Measurements from ENCODE around the gene BHLHE23.
"Not testable (repeated sequence)": the region's sequence is repeated elsewhere in the genome, so short reads cannot be mapped to it uniquely, and the experiment has no call there.

BHLHE23 gene

DNA sequence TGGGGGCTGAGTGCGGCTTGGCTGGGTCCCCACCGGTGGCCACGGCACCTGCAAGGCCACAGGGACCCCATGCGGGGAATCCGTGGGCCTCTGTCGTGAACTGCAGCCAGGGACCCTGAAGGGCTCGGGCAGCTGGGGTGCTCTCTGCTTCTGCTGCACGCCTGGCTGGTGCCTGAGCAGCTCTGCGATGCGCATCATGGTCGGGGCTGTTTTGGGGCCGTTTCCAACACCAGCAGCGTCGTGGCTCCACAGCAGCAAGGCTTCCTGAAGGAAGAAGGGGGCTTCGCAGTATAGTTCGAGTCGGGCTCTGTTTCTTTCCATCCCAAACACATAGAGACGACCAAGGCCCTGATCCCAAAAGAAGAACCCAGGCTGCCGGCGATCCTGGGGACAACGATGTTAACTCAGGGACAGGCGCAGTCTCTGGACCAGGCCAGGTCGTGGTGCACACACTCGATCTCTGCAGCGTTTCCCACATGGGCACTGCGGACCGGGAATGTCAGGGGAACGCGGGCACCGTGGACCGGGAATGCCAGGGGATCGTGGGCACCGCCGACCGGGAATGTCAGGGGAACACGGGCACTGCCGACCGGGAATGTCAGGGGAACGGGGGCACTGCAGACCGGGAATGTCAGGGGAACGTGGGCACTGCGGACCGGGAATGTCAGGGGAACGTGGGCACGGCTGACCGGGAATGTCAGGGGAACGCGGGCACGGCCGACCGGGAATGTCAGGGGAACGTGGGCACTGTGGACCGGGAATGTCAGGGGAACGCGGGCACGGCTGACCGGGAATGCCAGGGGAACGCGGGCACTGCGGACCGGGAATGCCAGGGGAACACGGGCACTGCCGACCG, 36.8 kb upstream of the BHLHE23 start:
- DNase-seq (ENCODE audit: low read depth): no peak

DNA sequence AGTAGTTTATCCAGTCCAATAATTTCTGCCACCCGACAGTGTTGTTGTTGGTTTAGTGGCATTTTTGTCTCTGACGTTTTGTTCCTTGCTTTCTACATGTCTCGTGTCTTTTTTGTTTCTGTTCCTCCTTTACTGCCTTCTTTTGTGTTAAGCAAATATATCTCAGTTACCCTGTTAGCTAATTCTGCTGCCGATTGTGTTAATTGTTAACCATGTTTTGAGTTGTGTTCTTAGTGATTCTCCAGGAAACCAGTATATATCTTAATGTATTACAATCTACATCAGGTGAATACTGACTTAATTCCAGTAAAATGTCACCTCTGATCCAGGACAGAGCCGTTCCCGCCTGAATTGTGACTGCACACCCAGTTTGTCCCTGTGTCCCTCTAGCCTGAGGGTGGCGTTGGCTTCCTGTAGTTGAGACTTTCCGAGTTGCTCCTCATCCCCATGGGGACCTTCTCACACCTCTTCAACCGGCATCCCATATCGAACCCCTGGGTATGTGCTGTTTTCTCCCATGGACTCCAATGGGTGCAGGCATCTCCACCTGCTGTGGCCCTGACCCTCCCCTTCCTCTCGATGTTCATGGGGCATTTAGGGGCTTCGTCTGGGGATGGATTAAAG, 35.8 kb upstream of the BHLHE23 start:
- no peak for DNase-seq (ENCODE audit: low read depth)

DNA sequence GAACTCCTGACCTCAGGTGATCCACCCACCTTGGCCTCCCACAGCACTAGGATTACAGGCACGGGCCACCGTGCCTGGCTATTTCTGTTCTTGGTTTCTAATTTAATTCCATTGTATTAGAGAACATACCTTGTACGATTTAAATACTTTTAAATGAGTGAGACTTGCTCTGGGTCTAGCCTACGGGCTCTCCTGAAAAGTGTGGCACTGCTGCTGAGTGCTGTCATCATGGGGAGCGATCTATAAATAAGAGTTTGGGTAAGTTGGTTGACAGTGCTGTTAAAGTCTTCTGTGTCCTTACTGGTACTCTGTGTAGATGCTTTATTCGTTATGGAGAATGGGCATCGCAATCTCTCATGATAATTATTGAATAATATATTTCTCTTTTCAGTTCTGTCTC, 35.0 kb upstream of the BHLHE23 start:
- DNase-seq (ENCODE audit: low read depth): no peak

DNA sequence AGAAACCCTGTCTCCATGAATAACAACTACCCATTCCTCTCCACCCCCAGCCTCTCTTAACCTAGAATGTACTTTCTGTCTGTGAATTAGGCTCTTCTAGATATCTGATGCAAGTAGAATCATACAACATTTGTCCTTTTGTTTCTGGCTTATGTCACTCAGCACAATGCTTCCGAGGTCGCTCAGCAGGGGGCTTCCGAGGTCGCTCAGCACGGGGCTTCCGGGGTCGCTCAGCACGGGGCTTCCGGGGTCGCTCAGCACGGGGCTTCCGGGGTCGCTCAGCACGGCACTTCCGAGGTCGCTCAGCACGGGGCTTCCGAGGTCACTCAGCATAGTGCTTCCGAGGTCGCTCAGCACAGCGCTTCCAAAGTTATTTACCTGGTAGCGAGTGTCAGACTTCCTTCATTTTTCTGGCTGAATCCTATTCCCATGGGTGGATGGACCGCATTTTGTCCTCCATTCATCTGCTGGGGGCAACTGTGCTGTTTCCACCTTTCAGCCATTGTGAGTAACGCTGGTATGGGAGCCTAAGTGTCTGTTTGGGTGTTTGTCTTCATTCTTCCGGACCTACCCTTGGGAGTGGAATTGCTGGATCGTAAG, 31.0 kb upstream of the BHLHE23 start:
- no peak for DNase-seq (ENCODE audit: low read depth)

DNA sequence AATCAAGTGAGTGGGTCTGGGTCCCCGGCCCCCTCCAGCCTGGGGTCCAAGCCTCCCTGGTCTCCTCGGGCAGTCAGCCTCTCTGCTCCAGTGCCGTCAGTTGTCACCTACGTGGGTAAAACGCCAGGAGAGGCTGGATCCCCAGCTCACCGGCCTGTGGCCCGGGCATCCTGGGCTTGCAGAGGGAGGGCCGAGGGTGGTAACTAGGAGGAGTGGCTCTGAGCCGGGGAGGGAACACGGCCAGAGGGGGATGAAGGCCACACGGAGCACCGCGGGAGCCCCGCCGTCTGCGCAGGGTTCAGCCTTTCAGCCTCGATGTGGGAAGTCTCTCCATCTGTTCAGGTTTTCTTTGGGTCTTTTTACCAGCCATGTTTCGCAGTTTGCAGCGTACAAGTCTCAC, 29.5 kb upstream of the BHLHE23 start:
- no peak for DNase-seq (ENCODE audit: low read depth)

DNA sequence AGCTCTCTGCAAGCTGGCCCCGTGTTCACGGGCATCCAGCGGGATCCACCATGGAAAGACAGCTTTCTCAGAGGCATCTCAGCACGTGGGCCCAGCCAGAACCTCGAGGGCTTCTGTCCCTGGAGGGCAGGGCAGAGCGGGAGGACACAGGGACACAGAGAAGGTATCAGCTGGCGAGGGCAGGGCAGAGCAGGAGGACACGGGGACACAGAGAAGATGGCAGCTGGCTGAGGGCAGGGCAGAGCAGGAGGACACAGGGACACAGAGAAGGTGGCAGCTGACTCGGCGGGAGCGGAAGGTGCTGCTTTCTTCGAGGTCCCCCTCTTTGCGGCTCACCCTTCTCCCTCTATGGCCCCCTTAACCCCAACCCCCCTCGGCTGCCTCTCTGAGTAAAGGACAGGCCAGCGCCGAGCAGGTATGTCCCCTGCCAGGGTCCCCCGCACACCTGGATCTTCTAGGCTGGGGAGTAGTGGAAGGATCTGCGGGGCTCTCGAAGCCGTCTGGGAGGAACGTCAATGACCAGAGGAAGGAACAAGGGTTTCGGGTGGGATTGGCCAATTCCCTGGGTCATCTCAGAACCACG, 28.9 kb upstream of the BHLHE23 start:
- DNase-seq (ENCODE audit: low read depth): no peak

DNA sequence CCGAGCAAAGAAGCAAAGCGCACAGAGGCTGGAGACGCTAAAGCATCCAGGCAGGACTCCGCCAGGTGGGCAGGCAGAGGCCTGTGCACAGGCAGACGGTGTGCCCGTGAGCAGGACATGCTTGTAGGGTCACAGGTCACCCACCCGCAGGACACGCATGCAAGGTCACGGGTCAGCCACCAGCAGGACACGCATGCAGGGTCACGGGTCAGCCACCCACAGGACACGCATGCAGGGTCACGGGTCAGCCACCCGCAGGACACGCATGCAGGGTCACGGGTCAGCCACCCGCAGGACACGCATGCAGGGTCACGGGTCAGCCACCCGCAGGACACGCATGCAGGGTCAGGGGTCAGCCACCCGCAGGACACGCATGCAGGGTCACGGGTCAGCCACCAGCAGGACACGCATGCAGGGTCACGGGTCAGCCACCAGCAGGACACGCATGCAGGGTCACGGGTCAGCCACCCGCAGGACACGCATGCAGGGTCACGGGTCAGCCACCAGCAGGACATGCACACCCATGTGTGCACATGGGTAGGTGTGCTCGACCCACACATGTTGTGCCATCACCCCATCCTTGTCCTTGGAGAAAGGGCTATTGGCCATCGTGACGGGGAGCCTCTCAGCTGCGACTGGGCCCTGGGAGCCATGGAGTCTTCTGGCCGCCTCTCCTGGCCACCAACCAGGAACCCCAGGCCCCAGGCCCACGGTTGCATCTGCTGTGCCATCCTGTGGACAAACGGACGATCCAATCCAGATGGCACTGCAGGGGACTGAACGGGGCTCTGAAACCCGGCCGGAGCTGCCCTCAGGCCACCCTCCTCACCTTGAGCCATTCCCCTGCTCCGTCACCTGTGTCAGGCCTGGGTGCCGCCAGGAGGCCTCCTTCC, 28.2 kb upstream of the BHLHE23 start:
- DNase-seq (ENCODE audit: low read depth): not testable (repeated sequence)

DNA sequence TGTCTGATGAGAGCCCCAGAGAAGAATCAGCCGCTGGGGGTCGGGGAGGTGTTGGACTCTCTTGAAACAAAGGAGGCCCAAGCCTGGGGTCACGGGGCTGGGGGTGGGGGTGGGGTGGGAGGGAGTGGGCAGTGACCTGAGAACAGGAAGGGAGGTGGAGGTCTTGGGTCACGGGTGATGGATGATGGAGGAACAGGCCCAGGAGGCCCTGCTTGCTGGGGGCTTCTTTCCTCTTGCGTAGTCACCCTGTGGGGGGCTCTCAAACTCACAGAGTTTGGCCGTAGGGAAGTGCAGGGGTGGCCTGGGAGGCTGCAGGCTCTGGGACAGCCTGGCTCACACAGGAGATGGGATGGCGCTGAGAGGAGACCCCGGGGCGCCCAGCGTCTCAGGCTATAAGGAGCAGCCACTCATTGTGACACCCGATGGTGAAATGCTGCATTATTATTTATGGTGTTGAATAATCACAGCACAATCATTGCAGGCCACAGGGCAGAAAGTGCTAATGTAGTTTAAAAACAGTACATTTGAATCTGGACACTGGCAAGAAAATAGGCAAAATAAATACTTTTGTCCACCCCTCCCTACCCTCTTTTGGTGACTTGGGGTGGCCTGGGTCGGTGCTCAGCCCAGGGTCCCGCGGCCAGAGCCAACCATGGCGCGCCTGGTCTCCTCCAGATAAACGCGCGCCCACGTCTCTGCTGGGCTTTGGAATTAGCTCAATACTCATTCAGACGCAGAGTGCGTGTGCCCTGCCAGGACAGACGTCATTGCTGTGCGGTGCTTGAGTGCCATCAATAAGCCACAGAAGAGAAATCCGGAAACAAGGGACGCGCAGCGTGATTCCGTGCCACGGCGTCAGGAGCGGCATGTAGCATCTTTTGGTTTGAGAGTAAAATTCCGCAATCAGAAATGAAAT, 27.3 kb upstream of the BHLHE23 start:
- no peak for DNase-seq (ENCODE audit: low read depth)

DNA sequence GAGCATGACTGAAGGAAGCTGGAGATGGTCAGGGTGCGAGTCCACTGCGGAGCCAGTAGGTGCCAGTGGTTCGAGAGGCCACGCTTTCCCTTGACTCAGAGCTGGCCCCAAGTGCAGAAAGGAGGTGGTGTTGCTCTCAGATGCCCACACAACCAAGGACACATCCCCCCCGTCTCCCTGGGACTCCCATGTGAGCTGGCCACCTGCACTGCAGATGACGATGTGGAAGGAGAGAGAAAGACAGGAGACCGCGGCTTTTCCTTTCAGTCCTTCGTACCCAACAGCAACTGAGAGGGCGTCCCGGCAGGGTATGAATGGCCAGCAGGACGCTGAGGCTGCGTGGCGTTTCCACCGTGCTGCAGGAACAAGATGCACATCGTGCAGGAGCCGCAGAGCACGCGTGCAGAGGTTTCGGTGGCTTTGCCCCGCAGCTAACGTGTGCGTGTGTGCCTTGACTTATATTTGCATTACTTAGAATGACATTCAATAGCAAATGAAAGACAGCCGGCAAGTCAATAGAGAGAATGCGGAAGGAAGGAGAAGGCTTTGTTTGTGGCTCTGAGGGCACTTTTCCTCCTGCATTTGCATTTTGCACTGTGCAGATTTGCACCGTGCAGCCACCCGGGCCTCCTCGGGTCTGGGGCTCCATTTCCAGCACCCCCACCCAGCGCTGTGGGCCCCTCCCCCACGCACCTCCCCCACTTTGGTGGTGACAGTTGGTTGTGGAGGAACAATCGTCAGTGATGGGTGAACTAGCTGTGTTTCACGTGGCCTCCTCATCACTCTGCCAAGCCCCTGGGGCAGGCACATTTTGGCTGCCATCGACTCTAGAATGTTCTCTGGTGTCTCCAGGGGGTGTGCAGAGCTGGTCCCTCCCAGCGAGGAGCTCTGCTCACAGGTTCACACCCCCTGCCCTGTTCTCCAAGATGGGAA, 26.4 kb upstream of the BHLHE23 start:
- DNase-seq (ENCODE audit: low read depth): no peak

DNA sequence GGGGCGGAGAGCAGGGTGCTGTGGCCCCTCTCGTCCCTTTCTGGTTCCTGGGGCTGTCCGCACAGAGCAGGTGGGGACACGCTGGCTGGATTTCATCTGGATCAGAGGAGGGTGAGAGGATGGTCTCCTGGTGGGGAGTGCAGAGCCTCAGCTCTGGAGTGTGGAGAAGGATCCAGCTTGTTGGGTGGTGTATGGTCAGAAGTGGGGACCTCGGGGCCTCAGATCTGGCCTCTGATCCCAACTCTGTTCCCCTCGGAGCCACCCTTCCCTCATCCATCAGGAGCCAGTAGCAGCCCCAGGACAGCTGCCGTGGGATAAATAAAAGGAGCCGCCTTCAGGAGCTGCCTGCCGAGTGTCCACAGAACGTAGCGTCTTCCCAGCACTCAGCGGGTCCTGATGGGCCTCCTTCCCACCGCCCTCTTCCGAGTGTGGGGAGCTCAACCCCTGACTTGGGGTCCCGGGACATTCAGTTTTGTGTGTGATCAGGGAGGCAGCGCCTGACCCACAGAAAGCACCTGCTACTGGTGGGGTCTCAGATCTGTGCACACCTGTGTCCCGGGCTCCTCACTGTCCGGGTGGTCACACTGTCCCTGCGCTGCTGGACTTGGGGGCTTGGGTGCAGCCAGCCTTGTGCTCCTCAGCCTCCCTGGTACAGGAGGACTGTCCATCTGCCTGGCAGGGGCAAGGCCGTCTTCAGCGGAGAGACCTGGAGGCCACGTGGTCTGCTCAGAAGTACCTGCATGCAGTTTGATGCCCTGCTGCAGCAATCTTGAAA, 25.4 kb upstream of the BHLHE23 start:
- DNase-seq (ENCODE audit: low read depth): no peak

DNA sequence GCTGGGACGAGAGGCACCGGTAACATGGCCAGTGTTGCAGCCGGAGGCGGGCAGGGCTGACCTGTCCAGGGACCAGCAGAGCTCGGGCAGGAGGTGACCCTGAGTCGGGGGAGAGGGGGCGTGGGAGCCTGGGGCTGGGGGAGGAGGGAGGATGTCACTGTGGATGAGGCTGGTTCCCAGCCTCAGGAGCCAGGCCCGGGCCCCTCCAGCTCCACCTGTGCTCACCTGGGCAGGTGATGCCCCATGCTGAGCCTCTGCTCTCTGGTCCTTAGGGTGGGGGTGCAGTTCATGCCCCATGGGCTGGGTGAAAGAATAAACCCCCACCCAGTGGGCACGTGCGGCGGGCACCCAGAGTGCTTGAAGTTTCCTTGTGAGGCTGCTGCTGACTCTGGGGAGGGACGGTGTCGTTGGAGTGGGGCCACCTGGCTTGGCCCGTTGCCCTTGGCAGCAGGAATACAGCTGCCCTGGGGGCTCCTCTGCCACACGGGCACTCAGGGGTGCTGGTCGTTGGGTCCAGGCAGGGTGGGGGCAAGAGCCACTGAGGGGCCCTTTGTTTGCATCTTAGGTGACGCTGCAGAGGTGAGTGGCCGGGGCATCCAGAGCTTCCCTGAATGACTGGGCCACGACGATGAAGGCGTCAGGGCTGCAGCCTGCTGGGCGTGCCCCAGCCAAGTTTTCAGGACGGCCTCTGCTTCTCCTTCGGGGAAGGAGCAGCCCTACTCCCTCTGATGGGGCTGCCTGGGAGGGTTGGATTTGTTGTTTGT, 24.7 kb upstream of the BHLHE23 start:
- no peak for DNase-seq (ENCODE audit: low read depth)

DNA sequence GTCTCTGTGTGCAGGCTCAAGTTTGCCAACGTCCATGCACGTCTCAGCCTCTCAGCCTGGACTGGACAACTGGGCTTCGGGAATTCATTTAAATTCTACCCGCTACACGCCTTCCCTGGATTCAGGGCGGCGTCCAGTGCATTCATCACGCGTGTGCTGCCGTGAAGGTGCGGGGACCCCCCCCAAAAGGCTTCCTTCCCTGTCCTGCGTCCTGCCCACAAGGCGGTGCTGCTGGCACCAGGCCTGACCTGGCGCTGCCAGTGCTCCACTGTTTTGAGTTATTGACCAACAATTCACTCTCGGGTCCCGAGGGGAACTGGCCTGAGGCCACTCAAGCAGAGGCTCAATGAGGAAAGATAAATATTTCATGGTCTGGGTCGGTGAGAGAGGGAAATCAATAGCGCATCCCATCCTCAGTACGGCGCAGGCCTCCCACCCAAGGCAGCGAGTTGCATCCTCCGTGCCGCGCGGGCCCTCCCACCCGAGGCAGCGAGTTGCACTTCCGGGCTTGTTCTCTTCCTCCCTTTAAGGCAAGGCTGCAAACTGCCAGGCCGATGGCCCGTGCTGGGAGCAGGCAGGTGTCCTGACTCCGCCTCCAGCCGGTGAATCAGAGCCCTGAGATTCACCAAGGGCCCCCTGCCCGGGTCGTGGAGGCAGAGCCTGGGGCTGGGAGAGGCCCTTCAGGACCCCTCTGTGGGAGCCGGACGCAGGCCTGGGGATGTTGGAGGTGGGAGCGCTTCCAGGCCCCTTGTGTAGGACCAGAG, 22.8 kb upstream of the BHLHE23 start:
- no peak for DNase-seq (ENCODE audit: low read depth)

DNA sequence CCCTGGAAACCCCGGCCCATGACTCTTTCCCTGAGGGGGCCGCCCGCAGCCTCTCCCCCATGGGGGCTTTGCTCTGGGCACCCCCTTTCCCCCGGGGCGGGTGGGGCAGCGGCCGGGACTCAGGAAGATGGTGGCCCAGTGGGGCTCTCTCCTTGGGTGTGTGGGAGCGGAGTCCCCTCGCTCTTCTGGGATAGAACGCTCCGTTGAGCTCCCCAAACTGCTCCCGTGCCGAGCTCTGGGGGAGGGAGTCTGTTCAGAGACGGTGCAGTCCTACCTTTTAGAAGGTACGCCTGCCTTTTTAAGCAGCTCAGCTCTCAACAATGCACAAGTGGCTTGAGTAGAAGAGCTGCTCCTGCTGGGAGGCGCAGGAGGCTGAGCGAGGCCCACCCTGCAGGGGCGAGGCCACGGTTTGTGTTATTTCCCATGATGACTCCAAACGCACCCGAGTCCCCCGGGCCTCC, 21.7 kb upstream of the BHLHE23 start:
- no peak for DNase-seq (ENCODE audit: low read depth)

DNA sequence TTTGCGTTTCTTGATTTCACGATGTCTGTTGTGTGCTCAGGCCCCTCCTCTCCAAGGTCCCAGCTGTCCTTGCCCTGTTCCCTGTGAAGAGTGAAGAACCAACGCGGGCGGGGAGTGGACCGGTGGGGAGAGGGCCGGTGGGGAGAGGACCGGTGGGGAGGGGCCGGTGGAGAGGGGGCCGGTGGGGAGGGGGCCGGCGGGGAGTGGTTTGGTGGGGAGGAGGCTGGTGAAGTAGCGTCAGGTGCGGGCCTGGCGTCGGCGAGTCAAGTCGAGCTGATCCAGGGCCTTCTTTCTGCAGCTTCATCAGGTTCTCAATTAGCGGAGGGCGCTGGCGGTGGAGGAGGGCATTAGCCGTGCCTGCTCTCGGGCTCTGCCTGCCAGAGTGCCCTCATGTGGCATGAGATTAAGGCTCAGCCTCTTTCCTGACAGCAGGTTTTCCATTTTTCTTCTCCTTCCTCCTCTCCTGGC, 21.2 kb upstream of the BHLHE23 start:
- no peak for DNase-seq (ENCODE audit: low read depth)

DNA sequence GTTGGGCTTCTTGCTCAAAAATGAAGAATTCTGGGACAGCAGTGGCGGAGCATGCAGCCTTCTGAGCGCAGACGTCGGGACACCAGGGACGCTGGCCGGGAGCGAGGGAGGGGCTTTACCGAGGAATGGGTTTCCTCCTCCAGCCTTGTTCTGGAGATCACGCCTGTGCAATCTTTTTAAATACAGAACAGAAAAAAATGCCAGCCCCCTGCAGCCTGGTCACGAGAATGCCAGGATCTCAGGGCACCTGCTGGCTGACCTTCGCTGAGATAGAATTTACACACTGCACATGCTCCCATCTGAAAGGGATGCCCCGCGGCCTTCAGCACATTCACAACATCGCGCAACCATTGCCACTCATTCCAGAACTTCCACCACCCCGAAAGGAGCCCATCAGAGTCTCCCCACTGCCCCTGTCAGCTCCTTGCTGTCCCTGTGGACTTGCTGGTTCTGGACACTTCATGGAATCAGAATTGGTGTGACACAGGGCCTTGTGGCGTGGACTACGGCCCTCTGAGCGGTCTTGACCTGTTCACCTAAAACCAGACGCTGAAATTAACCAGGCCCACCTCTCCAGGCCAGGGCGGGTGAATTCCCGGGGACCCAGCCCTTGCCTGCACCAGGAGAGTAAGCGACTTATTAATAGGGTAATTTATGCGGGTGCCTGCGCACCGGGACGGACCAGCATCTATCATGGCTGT, 20.6 kb upstream of the BHLHE23 start:
- DNase-seq (ENCODE audit: low read depth): no peak

DNA sequence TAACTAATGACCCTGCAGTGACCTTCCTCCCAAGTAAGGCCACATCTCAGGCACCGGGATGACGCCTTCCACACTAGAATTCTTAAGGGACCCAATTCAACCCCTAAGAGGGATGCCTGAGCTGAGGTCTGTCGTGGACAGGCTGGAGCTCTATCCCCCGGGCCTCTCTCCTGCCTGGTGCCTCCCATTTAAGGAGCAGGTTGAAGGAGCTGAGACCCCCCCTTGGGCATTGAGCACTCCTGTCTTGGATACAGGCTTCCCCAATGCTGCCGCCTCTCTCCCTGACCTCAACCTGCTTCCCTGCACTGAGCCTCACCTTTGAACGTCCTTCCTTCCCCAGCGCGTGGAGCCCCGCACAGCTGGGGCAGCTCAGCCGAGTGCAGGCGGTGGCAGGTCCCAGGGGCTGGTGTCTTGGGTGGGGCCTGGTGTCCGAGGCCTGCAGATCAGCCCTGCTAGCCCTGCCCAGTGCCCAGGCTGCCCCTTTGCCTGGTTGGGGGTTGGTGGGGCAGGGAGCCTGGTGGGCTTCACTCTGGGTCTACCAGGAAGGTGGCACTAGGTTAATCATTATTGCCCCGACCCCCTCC, 19.9 kb upstream of the BHLHE23 start:
- DNase-seq (ENCODE audit: low read depth): no peak

All from GM04504 (cell line).